Adrenal gland (tissue), 5 donors: ENCODE measurements around the gene SLC25A43.

Experiments
- POLR2A ChIP-seq, 2 donors: fragments of 450-650 bp; IDR thresholded peaks; one replicate each; pipeline ENCODE4 v1.6.1; 2017; ENCODE audit warnings: antibody characterized with exemption in 2 of 2, mild to moderate bottlenecking in 2 of 2, moderate library complexity in 1 of 2
- TF ChIP-seq, protein P1 (sequence below), 6 experiments: fragments of 450-650 bp in 4 of 6; fragments of 200-600 bp in 2 of 6; sonication (generic) in 1 of 6; IDR thresholded peaks; 1 replicate in 5 of 6; 2 replicates in 1 of 6; pipeline versions ENCODE4 v1.5.1 to v1.8.0; 2016 to 2021; ENCODE audit warnings: antibody characterized with exemption in 6 of 6, mild to moderate bottlenecking in 2 of 6, moderate library complexity in 1 of 6
- donor health status: DM: no; HTN: no; CAD: no.

DNA sequence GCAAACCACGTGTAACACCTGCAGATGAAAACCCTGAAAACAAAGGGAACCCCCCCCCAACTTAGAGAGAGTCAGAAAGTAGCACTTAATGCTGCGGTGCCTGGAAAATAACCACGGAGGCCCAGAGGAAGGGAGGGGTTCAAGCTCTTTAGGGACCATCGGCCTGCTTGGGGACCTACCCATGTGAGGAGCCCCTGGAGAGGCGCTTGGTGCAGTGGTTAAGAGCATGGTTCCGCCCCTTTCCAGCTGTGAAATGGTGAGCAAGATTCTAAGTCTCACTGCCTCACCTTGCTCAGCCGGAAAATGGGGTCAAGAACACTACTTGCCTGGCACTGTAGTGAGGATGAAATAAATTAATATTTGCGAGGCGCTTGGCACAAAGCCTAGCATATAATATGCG, 82.9 kb downstream of the SLC25A43 start:
- TF ChIP-seq, protein P1, sequence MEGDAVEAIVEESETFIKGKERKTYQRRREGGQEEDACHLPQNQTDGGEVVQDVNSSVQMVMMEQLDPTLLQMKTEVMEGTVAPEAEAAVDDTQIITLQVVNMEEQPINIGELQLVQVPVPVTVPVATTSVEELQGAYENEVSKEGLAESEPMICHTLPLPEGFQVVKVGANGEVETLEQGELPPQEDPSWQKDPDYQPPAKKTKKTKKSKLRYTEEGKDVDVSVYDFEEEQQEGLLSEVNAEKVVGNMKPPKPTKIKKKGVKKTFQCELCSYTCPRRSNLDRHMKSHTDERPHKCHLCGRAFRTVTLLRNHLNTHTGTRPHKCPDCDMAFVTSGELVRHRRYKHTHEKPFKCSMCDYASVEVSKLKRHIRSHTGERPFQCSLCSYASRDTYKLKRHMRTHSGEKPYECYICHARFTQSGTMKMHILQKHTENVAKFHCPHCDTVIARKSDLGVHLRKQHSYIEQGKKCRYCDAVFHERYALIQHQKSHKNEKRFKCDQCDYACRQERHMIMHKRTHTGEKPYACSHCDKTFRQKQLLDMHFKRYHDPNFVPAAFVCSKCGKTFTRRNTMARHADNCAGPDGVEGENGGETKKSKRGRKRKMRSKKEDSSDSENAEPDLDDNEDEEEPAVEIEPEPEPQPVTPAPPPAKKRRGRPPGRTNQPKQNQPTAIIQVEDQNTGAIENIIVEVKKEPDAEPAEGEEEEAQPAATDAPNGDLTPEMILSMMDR (IDR thresholded peaks at IDR 0.05) = no peak
- no peak for TF ChIP-seq POLR2A (IDR thresholded peaks at IDR 0.05)
